ENCODE results near the gene SNTG2. TPM values are rescaled to one million over a fixed set of nuclear protein-coding genes. Genes with fewer than 3 reads are reported as not detected.

SNTG2 gene
- polyA plus RNA-seq, 1 donor: 0.46 TPM

DNA sequence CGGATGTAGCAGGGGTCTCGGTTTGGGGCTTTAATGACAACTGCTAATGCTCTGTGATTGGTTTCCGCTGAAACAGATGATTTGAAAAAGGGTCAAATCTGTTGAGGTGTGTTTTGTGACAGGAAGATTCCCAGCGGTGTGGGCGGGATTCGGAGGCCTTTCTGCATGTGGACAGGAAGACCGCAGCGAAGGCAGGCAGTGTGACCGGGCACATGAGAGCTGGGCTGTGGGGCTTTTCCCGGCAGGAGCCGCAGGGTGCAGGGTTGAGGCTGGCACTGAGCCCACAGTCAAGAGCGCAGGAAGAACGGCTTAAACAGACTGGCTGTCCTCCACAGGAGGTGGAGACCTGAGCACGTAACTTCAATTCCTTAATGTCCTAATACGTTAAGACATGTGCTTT lies 282.6 kb downstream of the SNTG2 start:
- DNase-seq (ENCODE audit: low read depth): no peak

DNA sequence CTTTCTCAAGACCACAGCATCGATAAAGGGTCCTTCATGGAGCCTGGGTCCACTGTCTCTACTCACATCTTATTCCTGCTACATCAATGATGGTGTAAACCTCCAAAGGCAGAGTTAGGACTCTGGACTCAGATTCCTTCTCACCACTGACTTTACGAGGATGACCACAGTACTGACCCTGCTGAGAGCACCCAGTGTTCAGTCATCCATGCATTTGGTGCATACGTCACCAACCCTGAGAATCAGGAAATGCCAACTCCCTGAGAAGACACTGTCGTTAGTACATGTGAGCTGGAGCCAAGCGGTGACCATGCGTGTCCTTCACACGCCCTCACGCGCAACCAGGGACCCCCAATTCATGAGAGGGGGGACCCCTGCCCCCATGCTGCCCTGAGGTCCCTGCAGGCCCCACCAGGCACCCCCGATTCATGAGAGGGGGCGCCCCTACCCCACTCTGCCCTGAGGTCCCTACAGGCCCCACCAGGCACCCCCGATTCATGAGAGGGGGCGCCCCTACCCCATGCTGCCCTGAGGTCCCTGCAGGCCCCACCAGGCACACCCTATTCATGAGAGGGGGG lies 284.2 kb downstream of the SNTG2 start:
- no peak for DNase-seq (ENCODE audit: low read depth)

- DNase-seq (ENCODE audit: low read depth): no peak
Observed at GRCh38 chr2:1235806-1236205, 285.2 kb downstream of the SNTG2 start.

GRCh38 chr2:1236606-1237005 lies 286.0 kb downstream of the SNTG2 start:
- no peak for DNase-seq (ENCODE audit: low read depth)

GRCh38 chr2:1237783-1238182 lies 287.1 kb downstream of the SNTG2 start:
- DNase-seq (ENCODE audit: low read depth): no peak

DNA sequence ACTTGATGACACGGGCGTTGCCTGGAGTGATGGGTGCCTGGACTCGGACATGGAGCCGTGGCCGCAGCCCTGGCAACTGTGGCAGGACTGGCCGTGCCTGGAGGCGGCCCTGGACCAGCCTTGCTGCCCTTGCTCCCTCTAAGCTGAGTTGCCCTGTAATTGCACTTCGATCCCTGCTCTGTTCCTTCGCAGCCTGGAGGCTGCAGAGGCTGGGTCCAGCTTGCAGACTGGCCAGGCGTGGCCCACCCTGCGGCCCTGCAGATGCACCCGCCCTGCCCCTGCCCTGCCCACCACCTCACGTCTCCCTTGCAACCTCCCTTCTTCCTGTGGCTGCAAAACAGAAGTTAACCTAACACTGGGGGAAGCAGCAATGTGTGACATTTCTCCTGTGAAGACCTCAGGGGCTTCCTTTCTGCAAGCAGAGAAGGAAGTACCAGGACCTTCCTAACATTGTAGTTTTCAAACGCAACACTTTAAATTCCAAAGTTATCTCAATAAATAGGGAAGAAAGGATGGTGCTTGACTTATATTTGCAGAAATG lies 288.0 kb downstream of the SNTG2 start:
- DNase-seq (ENCODE audit: low read depth): no peak

GRCh38 chr2:1245193-1245592 lies 294.5 kb downstream of the SNTG2 start:
- no peak for DNase-seq (ENCODE audit: low read depth)

DNA sequence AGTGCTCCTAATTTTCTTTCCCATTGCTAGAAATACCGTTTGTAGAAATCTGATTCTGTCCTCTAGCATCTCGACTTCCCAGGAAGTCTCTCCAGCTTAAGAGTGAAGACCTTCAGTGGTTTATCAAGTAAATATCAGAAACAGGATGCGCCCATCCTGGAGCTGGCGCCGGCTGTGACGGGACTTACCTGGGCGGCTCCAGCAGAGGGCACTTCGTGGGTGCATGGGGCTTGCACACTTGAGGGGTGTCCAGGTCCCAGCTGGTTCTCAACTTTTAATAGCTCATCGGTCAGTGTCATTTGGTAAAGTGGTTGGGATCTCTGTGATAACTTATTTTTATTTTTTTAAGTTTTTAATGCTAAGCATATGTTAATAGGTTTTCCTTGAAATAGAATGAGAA lies 295.6 kb downstream of the SNTG2 start:
- DNase-seq (ENCODE audit: low read depth): no peak

DNA sequence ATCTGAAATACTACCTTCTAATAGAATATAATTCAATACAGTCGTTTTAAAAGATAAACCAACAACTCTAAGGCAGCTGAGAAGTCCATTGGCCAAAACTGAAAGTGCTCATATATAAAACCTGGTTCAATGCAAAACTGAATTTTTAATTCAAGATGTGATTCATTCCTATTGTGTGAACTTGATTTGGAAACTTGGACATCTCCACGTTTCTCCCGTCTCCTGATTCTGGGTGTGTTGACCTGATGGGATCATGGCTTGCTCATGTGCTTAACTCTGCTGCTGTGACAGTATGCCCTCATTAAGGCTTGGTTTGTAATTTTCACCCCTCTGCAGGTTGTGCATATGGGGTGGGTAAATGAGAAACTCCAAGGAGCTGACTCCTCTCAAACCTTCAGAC lies 296.3 kb downstream of the SNTG2 start:
- DNase-seq (ENCODE audit: low read depth): no peak

DNA sequence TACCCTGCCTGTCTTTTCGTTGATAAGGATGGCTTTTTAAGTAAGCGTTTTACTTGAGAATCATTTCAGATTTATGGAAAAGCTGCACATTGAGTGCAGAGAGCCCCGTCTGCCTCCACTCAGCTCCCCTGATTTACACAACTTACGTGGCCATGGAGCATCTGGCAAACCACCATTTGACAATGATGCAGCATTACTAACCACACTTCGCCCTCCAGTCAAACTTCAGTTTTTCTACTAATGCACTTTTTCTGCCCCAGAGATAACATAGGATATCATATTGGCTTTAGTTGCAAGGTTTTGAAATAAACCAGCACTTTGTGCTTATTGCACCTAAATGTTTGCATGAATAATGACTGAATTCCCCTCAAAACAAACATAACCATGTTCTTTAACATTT lies 297.5 kb downstream of the SNTG2 start:
- DNase-seq (ENCODE audit: low read depth): no peak

GRCh38 chr2:1249897-1250687 lies 299.4 kb downstream of the SNTG2 start:
- DNase-seq (ENCODE audit: low read depth): no peak

- no peak for DNase-seq (ENCODE audit: low read depth)
Observed at GRCh38 chr2:1251520-1251919, 300.9 kb downstream of the SNTG2 start.

GRCh38 chr2:1253629-1254028 lies 303.0 kb downstream of the SNTG2 start:
- no peak for DNase-seq (ENCODE audit: low read depth)

GRCh38 chr2:1254662-1255343 lies 304.2 kb downstream of the SNTG2 start:
- no peak for DNase-seq (ENCODE audit: low read depth)

- DNase-seq (ENCODE audit: low read depth): no peak
Observed at GRCh38 chr2:1256632-1257324, 306.1 kb downstream of the SNTG2 start.

DNA sequence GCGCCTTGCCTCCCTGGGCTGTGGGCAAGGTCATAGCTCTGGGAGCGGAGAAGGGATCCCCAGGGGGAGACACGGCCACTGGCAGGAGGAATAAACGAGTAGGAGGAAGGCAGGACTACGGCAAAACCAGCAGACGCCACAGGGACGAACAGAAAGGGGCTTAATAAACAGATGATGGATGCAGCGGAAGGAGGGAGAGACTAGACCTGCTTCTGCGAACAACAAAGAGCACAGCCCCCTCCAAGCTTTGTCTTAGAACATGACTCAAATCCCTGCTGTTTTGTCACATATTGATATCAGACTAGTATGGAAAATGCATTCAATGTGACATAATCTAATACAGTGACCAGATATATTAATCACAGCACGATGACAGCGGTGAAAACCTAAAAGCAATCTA lies 306.7 kb downstream of the SNTG2 start:
- no peak for DNase-seq (ENCODE audit: low read depth)

GRCh38 chr2:1259746-1260145 lies 309.1 kb downstream of the SNTG2 start:
- DNase-seq (ENCODE audit: low read depth): no peak

DNA sequence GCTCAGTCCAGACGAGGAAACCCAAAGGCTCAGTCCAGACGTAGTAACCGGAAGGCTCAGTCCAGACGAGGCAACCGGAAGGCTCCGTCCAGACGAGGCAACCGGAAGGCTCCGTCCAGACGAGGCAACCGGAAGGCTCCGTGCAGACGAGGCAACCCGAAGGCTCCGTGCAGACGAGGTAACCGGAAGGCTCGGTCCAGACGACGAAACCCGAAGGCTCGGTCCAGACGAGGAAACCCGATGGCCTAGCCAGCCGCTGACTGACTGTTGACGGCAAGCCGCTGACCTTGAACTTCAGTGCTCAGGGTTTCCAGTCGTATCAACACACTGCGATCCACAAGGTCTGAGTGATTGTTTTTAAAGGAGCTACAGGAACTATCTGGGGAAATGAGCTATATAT lies 312.0 kb downstream of the SNTG2 start:
- DNase-seq (ENCODE audit: low read depth): no peak

- DNase-seq (ENCODE audit: low read depth): no peak
Observed at GRCh38 chr2:1265454-1265853, 314.8 kb downstream of the SNTG2 start.

DNA sequence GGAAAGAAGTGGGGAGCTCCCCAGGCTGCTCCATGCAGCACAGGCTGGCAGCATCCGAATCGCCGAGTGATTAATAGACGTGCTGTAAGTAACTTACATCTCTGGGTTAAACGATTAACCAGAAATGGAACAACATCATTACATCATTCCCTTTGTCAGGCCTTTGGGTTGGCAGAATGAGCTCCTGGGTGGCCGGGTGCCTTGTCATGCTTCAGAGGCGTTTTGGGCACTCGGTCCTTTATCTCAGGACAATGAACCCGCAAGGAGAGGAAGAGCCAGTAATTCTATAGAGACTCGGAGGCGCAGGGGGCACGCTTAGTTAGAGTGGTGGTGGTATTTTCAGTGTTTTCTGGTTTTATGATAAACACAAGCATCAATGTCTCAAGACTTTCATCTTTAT lies 315.7 kb downstream of the SNTG2 start:
- DNase-seq (ENCODE audit: low read depth): no peak

- DNase-seq (ENCODE audit: low read depth): no peak
Observed at GRCh38 chr2:1268034-1268433, 317.4 kb downstream of the SNTG2 start.

- DNase-seq (ENCODE audit: low read depth): no peak
Observed at GRCh38 chr2:1269812-1270211, 319.2 kb downstream of the SNTG2 start.

Measured in forelimb muscle (tissue), 1 donor.